Suprapubic skin (tissue), 4 donors: ENCODE measurements around the gene ELN.

ENCODE experiments used
- EP300 ChIP-seq: sonication (generic); formaldehyde crosslinking; IDR thresholded peaks from one replicate; pipeline ENCODE4 v1.6.1; 2017; ENCODE audit warnings: antibody characterized with exemption
- POLR2A ChIP-seq, 2 donors: fragments of 450-650 bp; IDR thresholded peaks; one replicate each; pipeline ENCODE4 v1.6.1; 2017; ENCODE audit warnings: antibody characterized with exemption in 2 of 2, mild to moderate bottlenecking in 2 of 2, moderate library complexity in 2 of 2
- POLR2AphosphoS5 ChIP-seq, 3 donors: sonication (generic); formaldehyde crosslinking; IDR thresholded peaks; one replicate each; pipeline ENCODE4 v1.6.1; 2017; ENCODE audit warnings: antibody characterized with exemption in 3 of 3
- TF ChIP-seq, protein P1 (sequence below), 2 donors: fragments of 200-600 bp in 1 of 2; fragments of 450-650 bp in 1 of 2; sonication (generic) in 1 of 2; IDR thresholded peaks; one replicate each; pipeline ENCODE4 v1.5.1; 2016 to 2019; ENCODE audit warnings: antibody characterized with exemption in 2 of 2, mild to moderate bottlenecking in 1 of 2, moderate library complexity in 1 of 2

DNA sequence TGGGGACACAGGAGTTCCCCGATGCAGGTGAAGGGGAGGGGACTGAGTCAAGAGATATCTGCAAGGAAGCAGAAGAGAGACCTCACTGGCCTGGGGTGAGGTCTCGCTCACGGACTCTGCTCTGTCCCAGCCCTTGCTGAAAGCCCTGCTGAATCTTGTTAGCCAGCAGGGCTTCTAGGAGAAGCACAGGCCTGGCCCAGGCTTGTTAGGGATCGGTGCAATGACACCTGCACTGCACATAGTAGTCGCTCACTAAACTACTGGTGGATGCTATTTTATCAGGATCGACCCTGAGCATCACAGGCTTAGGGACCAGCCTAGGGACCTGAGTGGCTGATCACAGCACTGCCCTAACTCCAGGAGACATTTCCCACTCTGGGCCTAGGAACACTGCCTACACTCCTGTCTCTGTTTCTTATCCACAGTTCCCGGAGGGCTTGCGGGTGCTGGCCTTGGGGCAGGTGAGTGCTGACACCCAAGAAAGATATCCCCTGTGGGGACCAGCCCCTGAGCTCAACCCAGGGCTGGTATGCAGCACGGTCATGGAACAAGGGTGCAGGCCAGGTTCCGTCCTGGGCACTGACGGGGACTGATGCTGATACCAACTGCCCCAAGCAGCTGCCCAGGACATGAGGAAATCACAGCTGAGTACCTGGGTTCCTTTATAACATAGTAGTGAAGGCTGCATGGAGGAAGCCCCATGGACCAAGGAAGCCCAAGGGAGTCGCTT, 13.0 kb downstream of the ELN start:
- TF ChIP-seq, protein P1, sequence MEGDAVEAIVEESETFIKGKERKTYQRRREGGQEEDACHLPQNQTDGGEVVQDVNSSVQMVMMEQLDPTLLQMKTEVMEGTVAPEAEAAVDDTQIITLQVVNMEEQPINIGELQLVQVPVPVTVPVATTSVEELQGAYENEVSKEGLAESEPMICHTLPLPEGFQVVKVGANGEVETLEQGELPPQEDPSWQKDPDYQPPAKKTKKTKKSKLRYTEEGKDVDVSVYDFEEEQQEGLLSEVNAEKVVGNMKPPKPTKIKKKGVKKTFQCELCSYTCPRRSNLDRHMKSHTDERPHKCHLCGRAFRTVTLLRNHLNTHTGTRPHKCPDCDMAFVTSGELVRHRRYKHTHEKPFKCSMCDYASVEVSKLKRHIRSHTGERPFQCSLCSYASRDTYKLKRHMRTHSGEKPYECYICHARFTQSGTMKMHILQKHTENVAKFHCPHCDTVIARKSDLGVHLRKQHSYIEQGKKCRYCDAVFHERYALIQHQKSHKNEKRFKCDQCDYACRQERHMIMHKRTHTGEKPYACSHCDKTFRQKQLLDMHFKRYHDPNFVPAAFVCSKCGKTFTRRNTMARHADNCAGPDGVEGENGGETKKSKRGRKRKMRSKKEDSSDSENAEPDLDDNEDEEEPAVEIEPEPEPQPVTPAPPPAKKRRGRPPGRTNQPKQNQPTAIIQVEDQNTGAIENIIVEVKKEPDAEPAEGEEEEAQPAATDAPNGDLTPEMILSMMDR (IDR thresholded peaks at IDR 0.05), result no peak
- TF ChIP-seq POLR2A (IDR thresholded peaks at IDR 0.05) (no peak), POLR2AphosphoS5 (IDR thresholded peaks at IDR 0.05) (no peak), EP300 (no peak)
